ENCODE measurements around the gene RNF167. TPM values are rescaled to one million over a fixed set of nuclear protein-coding genes. Genes with fewer than 3 reads are reported as not detected.

Gene RNF167
- total and polyA plus RNA-seq, 8 donors, result 8.8 to 134 (median 52.8) TPM

DNA sequence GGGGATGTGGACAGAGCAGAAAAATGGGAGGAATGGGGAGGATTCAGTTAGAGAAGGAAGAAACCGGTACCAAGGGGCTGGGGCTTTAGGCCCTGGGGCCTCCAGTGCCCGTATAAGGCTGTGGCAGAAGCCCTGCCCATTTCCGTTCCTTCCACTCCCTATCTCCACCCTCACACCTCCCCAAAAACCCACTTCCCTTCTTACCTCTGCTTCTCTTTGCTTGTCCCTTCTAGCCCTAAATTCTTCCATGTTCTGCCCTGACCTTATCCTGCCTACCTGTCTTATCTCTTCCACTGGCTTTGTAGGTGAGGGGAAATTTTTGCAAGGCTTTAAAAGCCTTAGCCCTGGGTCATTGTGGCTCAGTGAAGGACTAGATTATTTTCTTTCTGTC, 4.1 kb downstream of the RNF167 start:
- TF ChIP-seq, protein P1, sequence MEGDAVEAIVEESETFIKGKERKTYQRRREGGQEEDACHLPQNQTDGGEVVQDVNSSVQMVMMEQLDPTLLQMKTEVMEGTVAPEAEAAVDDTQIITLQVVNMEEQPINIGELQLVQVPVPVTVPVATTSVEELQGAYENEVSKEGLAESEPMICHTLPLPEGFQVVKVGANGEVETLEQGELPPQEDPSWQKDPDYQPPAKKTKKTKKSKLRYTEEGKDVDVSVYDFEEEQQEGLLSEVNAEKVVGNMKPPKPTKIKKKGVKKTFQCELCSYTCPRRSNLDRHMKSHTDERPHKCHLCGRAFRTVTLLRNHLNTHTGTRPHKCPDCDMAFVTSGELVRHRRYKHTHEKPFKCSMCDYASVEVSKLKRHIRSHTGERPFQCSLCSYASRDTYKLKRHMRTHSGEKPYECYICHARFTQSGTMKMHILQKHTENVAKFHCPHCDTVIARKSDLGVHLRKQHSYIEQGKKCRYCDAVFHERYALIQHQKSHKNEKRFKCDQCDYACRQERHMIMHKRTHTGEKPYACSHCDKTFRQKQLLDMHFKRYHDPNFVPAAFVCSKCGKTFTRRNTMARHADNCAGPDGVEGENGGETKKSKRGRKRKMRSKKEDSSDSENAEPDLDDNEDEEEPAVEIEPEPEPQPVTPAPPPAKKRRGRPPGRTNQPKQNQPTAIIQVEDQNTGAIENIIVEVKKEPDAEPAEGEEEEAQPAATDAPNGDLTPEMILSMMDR (IDR thresholded peaks at IDR 0.05), result no peak
- intact Hi-C loops (cut with DNase I; ENCODE audit: low total_unique reads), result no loop called here
- Histone ChIP-seq H3K36me3 (peaks cover 41 to 51% (median 50%) of the 10 kb centered on the region in 4 donors), H3K27me3 (no peaks in the 10 kb centered on the region), H3K27ac (peak overlapping the region; percentile 72 to 100 (median 97)), H3K9me3 (no peaks in the 10 kb centered on the region), H3K4me1 (peaks cover 49 to 70% (median 69%) of the 10 kb centered on the region in 4 donors), H3K4me3 (peak overlapping the region in 2 of 4 donors; percentile 100)
- 22 to 29% (median 27%) methylated on average over 3 of the region's 3 CpGs for WGBS, 5 donors
- no peak for DNase-seq

DNA sequence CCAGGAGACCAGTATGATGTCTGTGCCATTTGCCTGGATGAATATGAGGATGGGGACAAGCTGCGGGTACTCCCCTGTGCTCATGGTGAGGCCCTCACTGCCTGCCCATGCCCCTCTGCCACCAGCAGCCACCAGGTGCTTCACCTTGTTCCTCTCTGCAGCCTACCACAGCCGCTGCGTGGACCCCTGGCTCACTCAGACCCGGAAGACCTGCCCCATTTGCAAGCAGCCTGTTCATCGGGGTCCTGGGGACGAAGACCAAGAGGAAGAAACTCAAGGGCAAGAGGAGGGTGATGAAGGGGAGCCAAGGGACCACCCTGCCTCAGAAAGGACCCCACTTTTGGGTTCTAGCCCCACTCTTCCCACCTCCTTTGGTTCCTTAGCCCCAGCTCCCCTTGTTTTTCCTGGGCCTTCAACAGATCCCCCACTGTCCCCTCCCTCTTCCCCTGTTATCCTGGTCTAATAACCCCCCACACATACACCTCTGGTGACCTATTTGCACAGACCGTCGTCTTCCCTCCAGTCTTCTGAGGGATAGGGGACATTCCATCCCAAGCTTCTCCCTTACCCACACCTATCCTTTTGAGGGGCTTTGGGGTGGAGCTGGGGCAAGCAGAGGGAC, 4.6 kb downstream of the RNF167 start:
- intact Hi-C loops (cut with DNase I; ENCODE audit: low total_unique reads), result no loop called here
- Histone ChIP-seq H3K9me3 (no peaks in the 10 kb centered on the region), H3K27ac (peak overlapping the region; percentile 72 to 100 (median 97)), H3K36me3 (peaks cover 41 to 51% (median 50%) of the 10 kb centered on the region in 4 donors), H3K4me1 (peaks cover 47 to 71% (median 68%) of the 10 kb centered on the region in 4 donors), H3K4me3 (peak overlapping the region in 3 of 4 donors; percentile 1 to 100 (median 100)), H3K27me3 (no peaks in the 10 kb centered on the region)
- DNase-seq, result no peak
- TF ChIP-seq POLR2AphosphoS5 (IDR thresholded peaks at IDR 0.05) (no peak), EP300 (IDR thresholded peaks at IDR 0.05) (no peak), POLR2A (IDR thresholded peaks at IDR 0.05) (no peak)
- TF ChIP-seq, protein P1 (IDR thresholded peaks at IDR 0.05), result no peak
- 49 to 57% (median 50%) methylated on average over 8 of the region's 8 CpGs for WGBS, 5 donors

DNA sequence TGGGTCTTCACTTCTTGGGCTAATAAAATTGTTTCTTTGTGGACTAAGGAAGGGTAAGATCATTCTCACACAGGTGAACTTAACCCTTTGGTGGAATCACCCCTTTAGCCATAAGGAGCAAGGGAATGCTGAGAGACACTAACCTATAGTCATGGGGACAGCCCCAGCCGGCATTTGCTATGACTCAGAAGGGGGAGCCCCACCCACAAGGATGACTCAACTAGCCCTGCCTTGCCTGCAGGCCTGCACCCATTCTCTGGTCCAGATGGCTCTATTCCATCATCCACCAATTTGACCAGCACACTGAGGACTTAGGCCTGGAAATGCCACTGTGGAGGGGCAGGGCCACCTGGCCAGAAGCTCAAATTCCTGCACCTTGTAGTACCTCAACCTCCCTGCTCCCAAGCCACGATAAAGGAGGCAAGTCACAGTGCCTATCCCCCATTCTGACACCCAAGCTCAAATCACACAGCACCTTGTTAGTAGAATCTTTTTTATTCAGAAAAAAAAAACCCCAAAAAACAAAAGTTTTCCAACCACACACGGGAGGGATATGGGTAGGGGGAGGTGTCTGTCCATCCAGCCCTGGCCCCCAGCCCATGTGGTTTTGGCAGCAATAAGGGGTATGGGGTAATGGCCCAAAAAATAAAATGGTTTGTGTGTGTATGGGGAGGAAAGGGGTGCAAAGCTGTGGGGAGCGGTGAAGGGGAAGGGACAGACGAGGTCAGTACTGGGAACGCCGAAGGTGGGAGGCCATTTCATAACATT, 5.3 kb downstream of the RNF167 start:
- H3K36me3 ChIP-seq, result peaks cover 41 to 51% (median 50%) of the 10 kb centered on the region in 4 donors

DNA sequence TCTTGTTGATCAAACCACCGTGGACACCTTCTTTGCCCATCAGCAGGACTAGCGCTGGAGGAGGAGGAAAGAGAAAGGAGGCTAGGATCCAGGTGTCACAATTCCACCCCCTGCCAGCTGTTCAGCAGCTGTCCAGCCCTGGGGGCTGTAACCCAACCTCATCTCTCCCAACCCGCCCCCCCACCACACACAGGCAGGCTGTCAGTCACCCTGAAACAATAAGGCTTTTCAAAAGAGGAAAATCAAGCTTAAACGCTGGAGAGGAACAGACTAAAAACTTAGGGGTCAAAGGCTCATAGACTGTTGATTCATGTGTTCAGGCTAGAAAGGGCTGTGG, 5.8 kb downstream of the RNF167 start:
- no peak for DNase-seq
- peaks cover 57 to 79% (median 76%) of the 10 kb centered on the region in 4 donors for H3K4me1 ChIP-seq
- peak overlapping the region; percentile 82 to 100 (median 100) for H3K4me3 ChIP-seq
- TF ChIP-seq POLR2AphosphoS5 (IDR thresholded peaks at IDR 0.05) (no peak), POLR2A (IDR thresholded peaks at IDR 0.05) (no peak), EP300 (IDR thresholded peaks at IDR 0.05) (no peak)
- TF ChIP-seq, protein P1 (IDR thresholded peaks at IDR 0.05), result no peak
- 12 to 22% (median 17%) methylated on average over 3 to 4 of the region's 4 CpGs for WGBS, 5 donors
- no peaks in the 10 kb centered on the region for H3K9me3 ChIP-seq
- H3K27ac ChIP-seq, result peak overlapping the region; percentile 72 to 100 (median 97)
- peaks cover 41 to 51% (median 50%) of the 10 kb centered on the region in 4 donors for H3K36me3 ChIP-seq
- H3K27me3 ChIP-seq, result no peaks in the 10 kb centered on the region
- intact Hi-C loops (cut with DNase I; ENCODE audit: low total_unique reads), result no loop called here

More for the DNA sequence above, 5.3 kb downstream of the RNF167 start:
- peak overlapping the region; percentile 72 to 100 (median 97) for H3K27ac ChIP-seq
- WGBS, 5 donors, result 19 to 45% (median 29%) methylated on average over 7 of the region's 7 CpGs
- peak; percentile 79 to 80 for DNase-seq
- H3K27me3 ChIP-seq, result no peaks in the 10 kb centered on the region
- no peaks in the 10 kb centered on the region for H3K9me3 ChIP-seq
- intact Hi-C loops (cut with DNase I; ENCODE audit: low total_unique reads), result no loop called here
- peak overlapping the region in 3 of 4 donors; percentile 82 to 100 (median 100) for H3K4me3 ChIP-seq
- TF ChIP-seq, protein P1 (IDR thresholded peaks at IDR 0.05), result no peak
- TF ChIP-seq POLR2AphosphoS5 (IDR thresholded peaks at IDR 0.05), result peak in 2 of 3 donors; percentile 58 to 87
- peaks cover 53 to 78% (median 73%) of the 10 kb centered on the region in 4 donors for H3K4me1 ChIP-seq
